ENCODE results near the gene ZNF474.

ZNF474 gene

DNA sequence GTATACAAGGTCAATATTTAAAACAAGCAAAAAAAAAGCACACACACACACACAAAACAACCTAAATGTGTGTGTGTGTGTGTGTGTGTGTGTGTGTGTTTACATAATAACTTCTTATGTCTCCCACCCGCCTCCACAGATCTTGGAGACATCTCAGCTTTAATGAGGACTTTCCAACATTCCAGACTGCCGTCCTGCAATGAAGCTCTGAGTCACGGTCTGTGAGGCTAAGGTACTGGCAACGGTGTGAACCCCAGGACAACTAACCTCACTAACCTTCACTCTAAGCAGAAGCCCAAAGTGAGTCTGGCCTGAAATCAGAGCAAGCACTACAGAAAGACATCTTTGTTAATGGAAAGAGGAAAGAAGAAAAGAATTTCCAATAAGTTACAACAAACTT lies 22.3 kb downstream of the ZNF474 start (continued):
- TF ChIP-seq ZNF830 (tag by site-specific recombination; IDR thresholded peaks at IDR 0.05; ENCODE audit: low read depth) (no peak), ZNF791 (tag by site-specific recombination; IDR thresholded peaks at IDR 0.05) (no peak), PRDM1 (tag by site-specific recombination; IDR thresholded peaks at IDR 0.05) (no peak), ZNF214 (tag by site-specific recombination; IDR thresholded peaks at IDR 0.05; ENCODE audit: borderline replicate concordance) (no peak), ZNF19 (tag by site-specific recombination; IDR thresholded peaks at IDR 0.05; ENCODE audit: low read depth) (no peak), ZNF324 (tag by site-specific recombination; IDR thresholded peaks at IDR 0.05) (no peak), ZNF585B (tag by site-specific recombination; IDR thresholded peaks at IDR 0.05) (no peak), ZNF692 (tag by site-specific recombination; IDR thresholded peaks at IDR 0.05) (no peak), ZNF529 (tag by site-specific recombination; IDR thresholded peaks at IDR 0.05; ENCODE audit: insufficient replicate concordance) (no peak), ZNF138 (tag by site-specific recombination; IDR thresholded peaks at IDR 0.05; ENCODE audit: borderline replicate concordance) (no peak), GLI4 (tag by site-specific recombination; IDR thresholded peaks at IDR 0.05) (no peak)
- TF ChIP-seq, protein P1, sequence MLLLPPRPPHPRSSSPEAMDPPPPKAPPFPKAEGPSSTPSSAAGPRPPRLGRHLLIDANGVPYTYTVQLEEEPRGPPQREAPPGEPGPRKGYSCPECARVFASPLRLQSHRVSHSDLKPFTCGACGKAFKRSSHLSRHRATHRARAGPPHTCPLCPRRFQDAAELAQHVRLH (tag by site-specific recombination; IDR thresholded peaks at IDR 0.05), result no peak

- TF ChIP-seq ZNF366 (tag by site-specific recombination; conservative IDR thresholded peaks at IDR 0.05) (no peak), ZNF175 (tag by site-specific recombination; IDR thresholded peaks at IDR 0.05) (no peak), ZNF544 (tag by site-specific recombination; IDR thresholded peaks at IDR 0.05) (no peak), SP2 (tag by site-specific recombination; IDR thresholded peaks at IDR 0.05) (no peak), ZNF624 (tag by site-specific recombination; IDR thresholded peaks at IDR 0.05) (no peak), ZNF529 (tag by site-specific recombination; IDR thresholded peaks at IDR 0.05; ENCODE audit: insufficient replicate concordance) (no peak), ZNF596 (tag by site-specific recombination; IDR thresholded peaks at IDR 0.05) (no peak), SETDB1 (IDR thresholded peaks at IDR 0.05; ENCODE audit: insufficient read length, low read length) (no peak), YY2 (tag by site-specific recombination; IDR thresholded peaks at IDR 0.05) (no peak), ZNF112 (tag by site-specific recombination; IDR thresholded peaks at IDR 0.05) (no peak), KLF16 (tag by site-specific recombination; IDR thresholded peaks at IDR 0.05) (no peak), ZNF433 (tag by site-specific recombination; IDR thresholded peaks at IDR 0.05; ENCODE audit: low read depth) (no peak)
- TF ChIP-seq, protein P2, sequence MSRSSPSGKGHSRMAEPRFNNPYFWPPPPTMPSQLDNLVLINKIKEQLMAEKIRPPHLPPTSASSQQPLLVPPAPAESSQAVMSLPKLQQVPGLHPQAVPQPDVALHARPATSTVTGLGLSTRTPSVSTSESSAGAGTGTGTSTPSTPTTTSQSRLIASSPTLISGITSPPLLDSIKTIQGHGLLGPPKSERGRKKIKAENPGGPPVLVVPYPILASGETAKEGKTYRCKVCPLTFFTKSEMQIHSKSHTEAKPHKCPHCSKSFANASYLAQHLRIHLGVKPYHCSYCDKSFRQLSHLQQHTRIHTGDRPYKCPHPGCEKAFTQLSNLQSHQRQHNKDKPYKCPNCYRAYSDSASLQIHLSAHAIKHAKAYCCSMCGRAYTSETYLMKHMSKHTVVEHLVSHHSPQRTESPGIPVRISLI (tag by site-specific recombination; IDR thresholded peaks at IDR 0.05), result no peak
- CTCF ChIA-PET, result interaction anchor here (0.7 kb wide), 1 partner anchor 23 kb away, joined by 3 read pairs; the partner anchor contains the start of gene ZNF474
- POLR2A ChIA-PET, result interaction anchor here (0.5 kb wide), 1 partner anchor 191 kb away, joined by 3 read pairs; the partner anchor contains the start of gene SRFBP1
- no peak overlapping the region for H3K4me3 ChIP-seq (ENCODE audit: low read depth, low read length)
- H3K4me1 ChIP-seq (ENCODE audit: control insufficient read depth, insufficient read depth, low read length), result no peaks in the 10 kb centered on the region
- H3K36me3 ChIP-seq (ENCODE audit: control insufficient read depth in 2 of 2, insufficient read depth in 1 of 2, low read length in 2 of 2), result no peaks in the 10 kb centered on the region
- no peak overlapping the region for H3K27ac ChIP-seq (ENCODE audit: extremely low read depth, low read depth, low read length)
- H3K9me3 ChIP-seq (ENCODE audit: control insufficient read depth, insufficient read depth, low read depth, low read length), result no peaks in the 10 kb centered on the region
Observed at GRCh38 chr5:122152266-122152900, 23.0 kb downstream of the ZNF474 start.

Measured in HEK293 (cell line).